ENCODE results near the gene ZNF107.

Gene ZNF107

GRCh38 chr7:64665980-64666662 is at the start of gene ZNF107:
Gene ZNF107, plus strand, starts transcription at chr7:64666133. Its CDS starts 150 bp downstream, at chr7:64666283.
- peak; percentile 99 for DNase-seq (ENCODE audit: low spot score)

- DNase-seq (ENCODE audit: low spot score): peak; percentile 92
These were observed 47.0 kb upstream of the ZNF107 start for GRCh38 chr7:64618785-64619456.

GRCh38 chr7:64619705-64620104 is 46.2 kb upstream of the ZNF107 start:
- peak; percentile 47 for DNase-seq (ENCODE audit: low spot score)

GRCh38 chr7:64621656-64622055 is 44.3 kb upstream of the ZNF107 start:
- DNase-seq (ENCODE audit: low spot score): peak; percentile 41

GRCh38 chr7:64625114-64626082 is 40.5 kb upstream of the ZNF107 start:
- DNase-seq (ENCODE audit: low spot score): peak; percentile 78

- DNase-seq (ENCODE audit: low spot score): no peak
These were observed 39.9 kb upstream of the ZNF107 start for GRCh38 chr7:64626083-64626469.

- DNase-seq (ENCODE audit: low spot score): no peak
These were observed 39.4 kb upstream of the ZNF107 start for GRCh38 chr7:64626557-64626956.

- no peak for DNase-seq (ENCODE audit: low spot score)
These were observed 37.7 kb upstream of the ZNF107 start for GRCh38 chr7:64628192-64628591.

GRCh38 chr7:64628721-64629120 is 37.2 kb upstream of the ZNF107 start:
- no peak for DNase-seq (ENCODE audit: low spot score)

GRCh38 chr7:64630496-64630895 is 35.4 kb upstream of the ZNF107 start:
- DNase-seq (ENCODE audit: low spot score): peak; percentile 81

- DNase-seq (ENCODE audit: low spot score): no peak
These were observed 33.9 kb upstream of the ZNF107 start for GRCh38 chr7:64632029-64632428.

- no peak for DNase-seq (ENCODE audit: low spot score)
These were observed 32.5 kb upstream of the ZNF107 start for GRCh38 chr7:64633401-64633800.

- DNase-seq (ENCODE audit: low spot score): no peak
These were observed 31.4 kb upstream of the ZNF107 start for GRCh38 chr7:64634406-64635062.

GRCh38 chr7:64636386-64636785 is 29.5 kb upstream of the ZNF107 start:
- DNase-seq (ENCODE audit: low spot score): peak; percentile 63

- no peak for DNase-seq (ENCODE audit: low spot score)
These were observed 28.1 kb upstream of the ZNF107 start for GRCh38 chr7:64637521-64638445.

- DNase-seq (ENCODE audit: low spot score): no peak
These were observed 27.1 kb upstream of the ZNF107 start for GRCh38 chr7:64638822-64639221.

- no peak for DNase-seq (ENCODE audit: low spot score)
These were observed 26.5 kb upstream of the ZNF107 start for GRCh38 chr7:64639267-64640001.

- DNase-seq (ENCODE audit: low spot score): no peak
These were observed 25.4 kb upstream of the ZNF107 start for GRCh38 chr7:64640504-64640903.

GRCh38 chr7:64642046-64642445 is 23.9 kb upstream of the ZNF107 start:
- DNase-seq (ENCODE audit: low spot score): no peak

GRCh38 chr7:64642875-64643274 is 23.1 kb upstream of the ZNF107 start:
- no peak for DNase-seq (ENCODE audit: low spot score)
